GM21367 (cell line): ENCODE data around the gene EIF4A3.
"Not testable (repeated sequence)": the region's sequence is repeated elsewhere in the genome, so short reads cannot be mapped to it uniquely, and the experiment has no call there.

Experiments used
- ATAC-seq: cut with Tn5 transposase; IDR thresholded peaks from one replicate; pipeline ENCODE4 v1.9.1; 2021; ENCODE audit not compliant: unreplicated experiment

The EIF4A3 gene

DNA sequence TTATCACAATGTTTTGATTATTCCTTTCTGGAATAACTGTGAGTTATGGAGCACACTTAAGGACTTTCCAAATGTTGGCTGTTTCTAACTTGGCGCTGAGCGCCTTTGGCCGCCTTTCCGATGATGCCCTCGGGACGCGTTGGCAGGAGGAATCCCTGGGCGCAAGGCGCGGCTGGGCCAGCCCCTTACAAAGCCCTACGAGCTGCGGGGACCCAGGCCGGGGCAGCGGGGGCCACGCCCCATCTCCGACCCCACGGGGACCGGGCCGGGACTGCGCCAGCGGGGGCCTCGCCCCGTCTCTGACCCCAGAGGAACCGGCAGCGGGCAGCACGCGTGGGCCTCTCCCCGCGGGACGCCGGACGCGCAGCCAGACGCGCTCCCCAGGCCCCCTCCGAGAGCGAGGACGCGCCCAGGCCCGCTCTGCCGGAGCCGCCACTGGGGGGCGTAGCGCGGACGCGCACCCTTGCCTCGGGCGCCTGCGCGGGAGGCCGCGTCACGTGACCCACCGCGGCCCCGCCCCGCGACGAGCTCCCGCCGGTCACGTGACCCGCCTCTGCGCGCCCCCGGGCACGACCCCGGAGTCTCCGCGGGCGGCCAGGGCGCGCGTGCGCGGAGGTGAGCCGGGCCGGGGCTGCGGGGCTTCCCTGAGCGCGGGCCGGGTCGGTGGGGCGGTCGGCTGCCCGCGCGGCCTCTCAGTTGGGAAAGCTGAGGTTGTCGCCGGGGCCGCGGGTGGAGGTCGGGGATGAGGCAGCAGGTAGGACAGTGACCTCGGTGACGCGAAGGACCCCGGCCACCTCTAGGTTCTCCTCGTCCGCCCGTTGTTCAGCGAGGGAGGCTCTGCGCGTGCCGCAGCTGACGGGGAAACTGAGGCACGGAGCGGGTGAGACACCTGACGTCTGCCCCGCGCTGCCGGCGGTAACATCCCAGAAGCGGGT, 45.6 kb downstream of the EIF4A3 start, which contains the start of gene GAA:
TSS of gene GAA (plus strand) at position 571 of the 935 bp plus-strand sequence. CDS start 3,006 bp downstream, outside the sequence.
- ATAC-seq = no peak

DNA sequence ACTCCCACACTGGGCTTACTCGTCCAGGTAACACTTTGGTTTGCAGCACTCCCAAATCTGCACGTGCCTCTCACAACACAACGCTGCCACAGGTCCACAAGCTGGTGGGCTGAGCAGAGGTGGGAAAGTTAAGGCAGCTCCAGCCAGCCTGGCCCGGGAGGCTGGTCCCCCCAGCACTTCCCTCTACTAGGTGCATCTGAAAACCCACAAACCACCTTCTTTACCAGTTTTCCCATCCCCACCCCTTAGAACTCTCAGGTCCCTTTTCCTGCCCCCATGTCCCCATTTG, 46.9 kb downstream of the EIF4A3 start:
- no peak for ATAC-seq

DNA sequence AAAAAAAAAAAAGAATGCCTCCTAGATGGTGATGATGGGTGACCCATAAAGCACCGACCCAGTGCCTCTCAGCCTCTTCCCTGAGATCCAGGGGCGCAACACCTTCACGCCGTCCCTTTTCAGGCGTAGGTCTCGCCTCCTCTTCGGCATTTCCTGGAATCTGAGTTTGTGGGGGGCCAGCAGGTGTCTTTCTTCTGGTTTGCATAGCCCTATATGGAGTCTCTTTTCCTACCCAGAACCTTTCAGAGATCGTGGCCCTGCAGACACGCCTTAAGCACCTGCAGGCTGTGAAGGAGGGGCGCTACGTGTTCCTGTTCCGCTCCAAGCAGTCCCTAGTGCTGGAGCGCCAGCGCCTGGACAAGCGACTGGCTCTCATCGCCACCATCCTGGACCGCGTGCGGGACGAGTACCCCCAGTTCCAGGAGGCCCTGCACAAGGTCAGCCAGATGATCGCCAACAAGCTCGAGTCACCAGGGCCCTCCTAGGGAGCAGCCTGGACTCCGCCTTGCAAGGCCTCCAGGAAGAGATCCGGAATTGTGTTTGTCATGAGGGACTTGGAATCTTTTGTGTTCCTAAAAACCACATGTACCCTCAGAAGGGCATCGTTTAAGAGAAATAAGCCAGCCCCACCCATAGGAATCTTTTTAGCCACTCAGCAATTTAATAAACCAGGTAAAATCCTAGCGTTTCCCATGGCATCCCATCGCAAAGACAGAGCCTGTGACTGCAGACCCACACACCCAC, 47.5 kb downstream of the EIF4A3 start:
- ATAC-seq = no peak

DNA sequence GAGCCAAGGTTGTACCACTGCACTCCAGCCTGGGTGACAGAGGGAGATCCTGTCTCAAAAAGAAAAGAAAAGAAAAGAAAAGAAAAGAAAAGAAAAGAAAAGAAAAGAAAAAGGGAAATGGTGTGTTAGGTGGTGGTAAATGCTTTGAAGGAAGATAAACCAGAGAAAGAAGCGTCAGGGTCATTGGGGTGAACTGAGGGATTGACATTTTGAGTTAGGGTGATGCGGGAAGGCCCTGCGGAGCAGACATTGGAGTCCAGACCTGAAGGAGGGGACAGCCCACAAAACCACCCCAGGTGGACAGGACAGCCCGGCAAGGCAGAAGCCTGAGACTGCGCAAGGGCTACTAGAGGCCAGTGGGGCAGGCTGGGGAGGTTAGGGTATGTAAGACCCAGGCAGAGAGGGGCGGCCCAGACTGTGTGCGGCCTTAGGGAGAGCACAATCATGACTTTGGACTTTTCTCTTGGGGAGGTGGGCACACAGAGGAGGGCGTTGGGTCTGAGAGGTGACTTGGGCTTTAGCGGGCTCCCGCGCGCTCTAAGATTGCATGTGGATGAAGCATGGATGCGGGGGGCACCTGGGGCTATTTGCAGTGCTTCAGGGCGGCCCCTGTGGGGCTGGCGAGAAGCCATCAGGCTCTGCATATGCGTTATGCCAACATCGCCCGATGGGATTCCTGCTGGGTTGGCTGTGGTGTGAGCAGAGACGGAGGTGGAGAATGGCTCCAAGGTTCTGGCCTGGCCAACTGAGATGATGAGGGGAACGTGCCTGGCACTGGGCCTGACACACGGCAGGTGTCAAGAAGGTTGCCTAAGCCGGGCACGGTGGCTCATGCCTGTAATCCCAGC, 48.9 kb downstream of the EIF4A3 start:
- ATAC-seq = no peak

DNA sequence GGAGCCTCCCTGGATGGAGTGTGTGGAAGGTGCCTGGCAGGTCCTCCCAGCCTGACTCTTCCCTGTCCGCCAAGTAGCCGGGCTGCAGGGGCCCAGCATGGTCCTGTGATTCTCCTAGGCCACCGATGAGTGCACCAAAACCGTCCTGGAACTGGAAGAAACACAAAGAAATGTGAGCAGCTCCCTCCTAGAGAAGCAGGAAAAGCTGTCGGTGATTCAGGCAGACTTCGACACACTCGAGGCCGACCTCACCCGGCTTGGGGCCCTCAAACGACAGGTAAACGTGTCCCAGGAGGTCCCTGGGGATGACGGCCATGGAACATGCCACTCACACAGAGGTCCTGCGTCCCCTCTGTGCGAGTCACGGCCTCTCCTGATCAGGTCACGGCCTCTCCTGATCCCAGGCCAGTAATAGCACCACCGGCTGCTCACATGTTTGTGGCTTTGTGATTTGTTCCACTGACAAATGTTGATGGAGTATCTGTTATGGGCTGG, 49.8 kb downstream of the EIF4A3 start:
- ATAC-seq = no peak

DNA sequence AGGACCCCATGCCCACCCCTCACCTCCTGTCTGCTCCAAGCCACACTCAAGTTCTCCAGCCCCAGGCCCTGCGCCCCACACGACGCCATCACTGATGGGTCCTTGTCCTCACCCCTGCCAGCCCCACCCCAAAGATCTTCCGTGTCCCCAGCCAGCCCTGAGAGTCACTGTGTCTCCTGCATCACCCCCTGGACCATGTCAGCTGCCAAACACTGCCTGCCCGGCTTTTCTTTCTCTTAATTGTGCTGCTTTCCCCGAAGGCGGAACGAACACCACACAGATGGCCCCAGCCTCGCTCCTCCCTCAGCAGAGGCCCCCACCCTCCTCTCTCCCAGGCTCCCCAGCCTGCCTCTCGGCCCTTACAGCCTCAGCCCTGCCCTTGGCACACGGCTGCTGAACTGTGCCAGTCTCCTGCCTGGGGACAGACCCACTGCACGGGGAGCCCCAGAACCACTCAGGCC, 50.3 kb downstream of the EIF4A3 start:
- ATAC-seq = no peak

DNA sequence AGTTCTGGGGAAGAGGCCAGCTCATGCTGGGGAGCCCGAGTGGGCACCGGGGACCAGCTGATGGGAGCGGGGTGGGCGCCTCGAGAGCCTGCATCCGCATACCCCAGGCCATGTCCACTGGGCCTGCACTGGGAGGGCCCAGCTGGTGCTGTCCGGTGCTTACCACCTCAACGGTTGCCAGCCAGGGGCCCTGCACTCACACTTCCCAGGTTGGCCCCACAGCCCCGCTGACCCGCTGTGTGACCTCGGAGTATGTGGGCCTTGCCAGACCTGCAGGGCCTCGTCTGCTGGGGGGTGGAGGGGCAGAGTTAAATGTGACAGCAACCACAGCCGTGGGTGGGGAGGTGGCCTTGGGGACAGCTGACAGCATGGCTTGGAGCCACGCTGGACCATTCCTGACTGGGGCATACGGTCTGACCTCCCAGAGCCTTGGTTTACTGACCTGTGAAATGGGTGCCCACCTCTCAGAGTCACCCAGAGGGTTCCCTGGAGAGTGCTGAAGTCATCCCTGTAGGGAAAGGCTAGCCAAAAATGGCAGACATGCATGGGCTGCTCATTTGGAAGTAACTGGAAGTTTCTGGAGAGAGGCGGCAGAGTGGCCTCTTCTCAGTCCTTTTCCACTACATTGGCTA, 51.0 kb downstream of the EIF4A3 start:
- no peak for ATAC-seq

DNA sequence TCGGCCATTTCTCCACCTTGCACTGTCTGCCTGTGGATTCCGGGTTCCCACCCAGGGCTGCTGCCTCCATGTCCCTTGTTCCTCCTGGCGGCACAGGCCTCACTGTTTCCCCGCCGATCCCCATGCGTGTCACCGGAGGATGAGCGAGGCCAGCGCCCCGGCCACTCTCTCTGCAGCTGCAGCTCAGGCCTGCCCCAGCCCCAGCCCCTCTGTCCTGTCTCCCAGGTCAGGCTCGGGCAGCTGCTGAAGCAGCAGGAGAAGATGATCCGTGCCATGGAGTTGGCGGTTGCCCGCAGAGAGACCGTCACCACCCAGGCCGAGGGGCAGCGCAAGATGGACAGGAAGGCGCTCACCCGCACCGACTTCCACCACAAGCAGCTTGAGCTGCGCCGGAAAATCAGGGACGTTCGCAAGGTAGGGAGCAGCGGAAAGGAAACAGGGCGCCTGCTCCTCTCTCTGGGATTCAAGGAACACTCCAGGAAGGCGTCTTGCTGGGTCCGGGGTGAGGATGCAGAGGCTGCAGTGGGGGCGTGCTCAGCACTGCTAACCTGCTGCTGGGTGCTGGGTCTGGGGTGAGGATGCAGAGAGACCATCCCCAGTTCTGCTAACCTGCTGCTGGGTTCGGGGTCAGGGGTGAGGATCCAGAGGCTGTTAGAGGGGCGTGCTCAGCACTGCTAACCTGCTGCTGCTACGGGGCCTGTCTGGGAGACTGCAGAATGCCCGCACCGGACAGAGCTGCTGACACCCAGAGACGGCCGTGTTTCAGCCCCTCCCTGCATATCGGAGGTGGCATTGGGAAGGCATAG, 51.7 kb downstream of the EIF4A3 start:
- no peak for ATAC-seq

DNA sequence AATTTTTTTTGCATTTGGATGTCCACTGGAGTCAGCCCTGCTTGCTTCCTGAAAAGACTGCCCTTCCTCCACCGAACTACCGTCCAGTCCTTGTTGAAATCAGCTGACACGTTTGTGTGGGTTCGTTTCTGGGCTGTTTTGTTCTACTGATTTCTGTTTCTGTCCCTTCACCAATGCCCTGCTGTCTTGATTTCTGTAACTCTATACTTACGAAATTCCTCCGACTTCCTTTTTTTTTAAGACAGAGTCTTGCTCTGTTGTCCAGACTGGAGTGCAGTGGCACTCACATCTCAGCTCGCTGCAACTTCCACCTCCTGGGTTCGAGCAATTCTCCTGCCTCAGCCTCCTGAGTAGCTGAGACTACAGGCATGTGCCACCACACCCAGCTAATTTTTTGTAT, 54.0 kb downstream of the EIF4A3 start:
- no peak for ATAC-seq

DNA sequence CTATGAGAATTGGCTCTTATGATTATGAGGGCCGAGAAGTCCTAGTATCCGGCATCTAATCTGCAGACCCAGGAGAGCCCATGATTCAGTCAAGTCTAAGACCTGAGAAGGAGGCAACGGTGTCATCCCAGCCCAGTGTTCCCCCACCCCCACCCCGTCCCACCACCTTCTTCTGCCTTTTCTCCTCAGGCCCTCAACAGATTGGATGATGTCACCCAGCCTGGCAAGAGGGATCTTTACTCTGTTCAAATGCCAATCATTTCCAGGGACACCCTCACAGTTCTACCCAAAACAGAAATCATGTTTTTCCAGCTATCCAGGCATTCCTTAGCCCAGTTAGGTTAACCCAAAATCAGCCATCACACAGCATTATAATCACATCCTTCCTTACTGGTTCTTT, 55.6 kb downstream of the EIF4A3 start:
- ATAC-seq = no peak

DNA sequence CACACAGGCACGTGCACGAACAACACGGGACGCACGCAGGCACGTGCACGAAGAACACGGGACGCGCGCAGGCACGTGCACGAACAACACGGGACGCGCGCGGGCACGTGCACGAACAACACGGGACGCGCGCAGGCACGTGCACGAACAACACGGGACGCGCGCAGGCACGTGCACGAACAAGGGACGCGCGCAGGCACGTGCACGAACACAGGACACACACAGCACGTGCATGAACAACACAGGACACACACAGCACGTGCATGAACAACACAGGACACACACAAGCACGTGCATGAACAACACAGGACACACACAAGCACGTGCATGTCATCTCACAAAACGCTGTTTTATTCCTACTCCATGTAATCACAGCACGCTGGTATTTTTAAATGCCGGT, 56.8 kb downstream of the EIF4A3 start:
- not testable (repeated sequence) for ATAC-seq

DNA sequence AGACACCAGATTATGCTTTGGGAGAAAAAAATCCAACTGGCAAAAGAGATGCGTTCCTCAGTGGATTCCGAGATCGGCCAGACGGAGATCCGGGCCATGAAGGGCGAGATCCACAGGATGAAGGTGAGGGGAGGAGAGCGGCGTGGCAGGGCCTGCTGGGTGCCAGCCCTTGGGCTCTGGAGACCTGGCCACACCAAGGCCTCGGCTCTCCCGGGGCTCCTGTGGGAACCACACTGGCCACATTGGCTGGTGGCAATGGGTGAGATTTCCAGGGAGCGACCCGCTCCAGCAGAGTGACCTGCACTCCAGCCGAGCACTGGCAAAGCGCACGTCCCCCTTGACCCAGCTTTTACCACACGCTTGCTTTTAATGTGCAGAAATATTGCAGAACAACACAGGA, 57.2 kb downstream of the EIF4A3 start:
- ATAC-seq = no peak

DNA sequence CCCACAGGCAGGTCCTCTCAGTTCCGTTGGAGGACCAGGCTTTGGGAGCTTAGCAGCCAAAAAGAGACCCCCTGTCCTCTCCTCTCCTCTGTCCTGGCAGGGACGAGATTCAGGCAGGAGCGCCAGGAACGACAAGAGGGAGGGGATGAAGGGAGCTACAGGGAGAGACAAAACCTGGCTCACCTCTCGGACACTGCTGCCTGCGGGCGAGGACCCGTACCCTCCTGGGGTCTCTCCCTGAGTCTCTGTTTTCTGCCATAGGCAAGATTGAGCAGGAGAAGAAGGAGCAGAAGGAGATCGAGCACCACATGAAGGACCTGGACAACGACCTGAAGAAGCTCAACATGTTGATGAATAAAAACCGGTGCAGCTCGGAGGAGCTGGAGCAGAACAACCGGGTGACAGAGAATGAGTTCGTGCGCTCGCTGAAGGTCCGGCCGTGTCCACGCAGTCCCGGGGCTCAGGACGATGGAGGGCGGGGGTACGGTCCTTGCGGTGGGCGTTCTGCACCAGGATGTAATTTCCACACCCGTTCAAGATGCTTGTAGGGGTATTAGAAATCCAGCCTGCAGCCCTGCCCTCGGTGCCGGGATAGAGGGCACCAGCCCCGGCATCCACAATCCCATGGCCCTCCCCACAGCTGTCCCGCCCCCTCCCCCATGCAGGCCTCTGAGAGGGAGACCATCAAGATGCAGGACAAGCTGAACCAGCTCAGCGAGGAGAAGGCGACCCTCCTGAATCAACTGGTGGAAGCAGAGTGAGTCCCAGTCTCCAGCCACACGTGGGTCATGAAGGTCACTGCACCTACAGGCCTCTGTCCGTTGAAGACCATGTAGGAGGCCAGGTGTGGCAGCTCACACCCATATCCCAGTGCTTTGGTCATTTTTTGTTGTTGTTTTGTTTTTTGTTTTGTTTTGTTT, 59.3 kb downstream of the EIF4A3 start:
- no peak for ATAC-seq

DNA sequence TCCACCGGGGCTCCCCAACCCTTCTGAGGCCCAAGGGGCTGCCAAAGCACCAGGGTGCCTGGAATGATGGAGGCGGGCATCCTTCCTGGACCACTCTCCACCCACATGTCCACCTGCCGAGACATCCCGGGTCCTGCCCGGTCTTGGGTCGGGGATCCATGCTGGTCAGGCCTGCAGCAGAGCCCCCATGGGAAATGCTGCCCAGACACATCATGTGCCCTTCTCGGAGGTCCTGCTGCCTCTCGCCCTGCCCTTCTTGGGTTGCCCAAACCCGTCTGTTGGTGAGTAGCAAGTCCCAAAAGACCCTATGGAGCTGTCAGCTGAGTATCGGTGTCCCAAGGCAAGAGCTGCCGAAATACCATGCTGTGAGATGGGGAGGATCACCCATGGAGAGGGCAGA, 60.3 kb downstream of the EIF4A3 start:
- no peak for ATAC-seq

DNA sequence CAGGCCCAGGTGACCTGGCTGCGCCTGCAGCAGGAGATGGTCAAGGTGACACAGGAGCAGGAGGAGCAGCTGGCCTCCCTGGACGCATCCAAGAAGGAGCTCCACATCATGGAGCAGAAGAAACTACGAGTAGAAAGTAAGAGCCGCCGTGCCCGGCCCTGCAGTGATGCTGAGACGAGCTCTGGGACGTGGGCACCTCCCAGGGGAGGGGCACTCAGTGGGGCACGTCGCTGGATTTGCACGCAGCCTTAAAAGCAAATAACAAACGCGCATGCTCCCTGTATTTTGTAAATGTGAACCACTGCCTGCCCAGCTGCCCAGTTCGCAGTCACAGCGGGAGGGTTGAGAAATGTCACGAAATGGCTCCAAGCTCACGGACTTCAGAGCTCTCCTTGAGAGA, 60.8 kb downstream of the EIF4A3 start:
- ATAC-seq = no peak

DNA sequence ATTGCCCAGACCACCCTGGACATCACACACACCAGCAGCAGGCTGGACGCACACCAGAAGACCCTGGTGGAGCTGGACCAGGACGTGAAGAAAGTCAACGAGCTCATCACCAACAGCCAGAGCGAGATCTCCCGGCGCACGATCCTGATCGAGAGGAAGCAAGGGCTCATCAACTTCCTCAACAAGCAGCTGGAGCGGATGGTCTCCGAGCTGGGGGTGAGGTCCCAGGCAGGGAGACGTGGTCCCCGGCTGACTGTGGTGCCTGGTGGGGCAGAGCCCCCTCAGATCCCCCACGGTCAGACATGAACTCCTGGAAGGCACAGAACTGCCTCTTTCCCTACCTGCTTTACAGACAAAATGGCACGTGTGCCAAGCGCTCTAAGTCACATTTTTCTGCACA, 62.2 kb downstream of the EIF4A3 start:
- no peak for ATAC-seq
